OCI-LY3 (cell line): ENCODE data around the gene PRPSAP1.

Experiments
- H2AFZ ChIP-seq: fragments of 200-600, 300-600 bp; shearing (Covaris generic); 2 replicates; pipeline ENCODE4 v1.6.0; 2014; ENCODE audit warnings: antibody characterized with exemption, low read depth, low read length
- H3K27ac ChIP-seq: fragments of 200-600, 300-600 bp; sonication (generic); 2 replicates; pipeline ENCODE4 v1.5.1; 2014; ENCODE audit warnings: mild to moderate bottlenecking, low read length, moderate library complexity, mixed read lengths
- H3K27me3 ChIP-seq: fragments of 200-600, 300-600 bp; sonication (generic); 2 replicates; pipeline ENCODE4 v1.6.1; 2014; ENCODE audit warnings: low read depth, low read length, mixed read lengths
- H3K36me3 ChIP-seq: fragments of 200-600, 300-600 bp; sonication (generic); replicated peaks from 2 replicates; pipeline ENCODE3; 2014; ENCODE audit warnings: low read depth, low read length, mixed read lengths
- H3K4me1 ChIP-seq: fragments of 300-600, 200-600 bp; sonication (generic); 2 replicates; pipeline ENCODE4 v1.6.1; 2014; ENCODE audit warnings: low read length, mixed read lengths
- H3K4me2 ChIP-seq: fragments of 200-600, 300-600 bp; sonication (generic); 2 replicates; pipeline ENCODE4 v1.6.1; 2014; ENCODE audit warnings: low read length, mixed read lengths
- H3K4me3 ChIP-seq: fragments of 300-600, 200-600 bp; sonication (generic); 2 replicates; pipeline ENCODE4 v1.5.1; 2014; ENCODE audit warnings: antibody characterized with exemption, mild to moderate bottlenecking, low read length, moderate library complexity
- H3K79me2 ChIP-seq: fragments of 300-600, 200-600 bp; shearing (Covaris generic); 2 replicates; pipeline ENCODE4 v1.6.1; 2014; ENCODE audit warnings: mild to moderate bottlenecking, low read length, mixed read lengths
- H3K9ac ChIP-seq: fragments of 300-600, 200-600 bp; shearing (Covaris generic); 2 replicates; pipeline ENCODE4 v1.6.0; 2014; ENCODE audit warnings: mild to moderate bottlenecking, low read length, moderate library complexity
- H3K9me3 ChIP-seq: fragments of 200-600, 300-600 bp; shearing (Covaris generic); 2 replicates; pipeline ENCODE4 v1.6.1; 2014; ENCODE audit warnings: low read length, mixed read lengths; ENCODE audit not compliant: insufficient read depth
- H4K20me1 ChIP-seq: fragments of 200-600, 300-600 bp; sonication (generic); 2 replicates; pipeline ENCODE4 v1.6.1; 2016; ENCODE audit warnings: low read length, mixed read lengths; ENCODE audit not compliant: insufficient read depth
- EZH2phosphoT487 ChIP-seq: fragments of 200-600 bp; shearing (Covaris generic); IDR thresholded peaks from 2 replicates; pipeline ENCODE4 v1.6.1; 2018; ENCODE audit warnings: antibody characterized with exemption, mixed run types, low read depth
- TF ChIP-seq, protein P1 (sequence below): fragments of 200-600, 300-600 bp; sonication (generic); IDR thresholded peaks from 2 replicates; pipeline ENCODE4 v1.5.1; 2014; ENCODE audit warnings: antibody characterized with exemption, low read length, low read depth

The PRPSAP1 gene

DNA sequence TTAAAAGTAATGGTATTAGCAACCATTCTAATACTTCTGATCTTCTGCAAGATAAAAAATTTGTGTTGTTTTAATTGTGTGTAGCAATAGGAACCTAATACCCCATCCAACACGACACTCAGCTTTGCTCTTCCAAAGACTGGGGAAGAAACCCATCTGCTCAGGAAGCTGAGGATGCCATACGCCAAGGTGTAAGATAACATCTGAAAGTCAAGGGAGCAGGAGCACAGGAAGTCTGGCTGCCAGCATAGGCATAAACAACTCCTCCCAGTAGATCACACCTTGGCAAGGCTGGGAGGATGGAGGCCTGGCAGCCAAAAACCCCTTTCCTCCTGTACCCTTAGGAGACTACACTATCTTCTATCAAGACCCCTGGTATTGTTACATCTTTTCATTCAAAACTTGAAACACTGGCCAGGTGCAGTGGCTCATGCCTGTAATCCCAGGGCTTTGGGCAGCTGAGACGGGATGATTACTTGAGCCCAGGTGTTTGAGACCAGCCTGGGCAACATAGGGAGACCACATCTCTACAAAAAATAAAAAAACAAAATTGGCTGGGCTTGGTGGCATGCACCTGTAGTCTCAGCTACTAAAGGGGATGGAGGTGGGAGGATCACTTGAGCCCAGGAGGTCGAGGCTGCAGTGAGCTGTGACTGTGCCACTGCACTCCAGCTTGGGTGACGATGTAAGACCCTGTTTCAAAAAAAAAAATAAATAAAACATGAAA is 25.0 kb upstream of the PRPSAP1 start:
- no peak overlapping the region for H2AFZ ChIP-seq
- H3K9me3 ChIP-seq = no peaks in the 10 kb centered on the region
- TF ChIP-seq, protein P1, sequence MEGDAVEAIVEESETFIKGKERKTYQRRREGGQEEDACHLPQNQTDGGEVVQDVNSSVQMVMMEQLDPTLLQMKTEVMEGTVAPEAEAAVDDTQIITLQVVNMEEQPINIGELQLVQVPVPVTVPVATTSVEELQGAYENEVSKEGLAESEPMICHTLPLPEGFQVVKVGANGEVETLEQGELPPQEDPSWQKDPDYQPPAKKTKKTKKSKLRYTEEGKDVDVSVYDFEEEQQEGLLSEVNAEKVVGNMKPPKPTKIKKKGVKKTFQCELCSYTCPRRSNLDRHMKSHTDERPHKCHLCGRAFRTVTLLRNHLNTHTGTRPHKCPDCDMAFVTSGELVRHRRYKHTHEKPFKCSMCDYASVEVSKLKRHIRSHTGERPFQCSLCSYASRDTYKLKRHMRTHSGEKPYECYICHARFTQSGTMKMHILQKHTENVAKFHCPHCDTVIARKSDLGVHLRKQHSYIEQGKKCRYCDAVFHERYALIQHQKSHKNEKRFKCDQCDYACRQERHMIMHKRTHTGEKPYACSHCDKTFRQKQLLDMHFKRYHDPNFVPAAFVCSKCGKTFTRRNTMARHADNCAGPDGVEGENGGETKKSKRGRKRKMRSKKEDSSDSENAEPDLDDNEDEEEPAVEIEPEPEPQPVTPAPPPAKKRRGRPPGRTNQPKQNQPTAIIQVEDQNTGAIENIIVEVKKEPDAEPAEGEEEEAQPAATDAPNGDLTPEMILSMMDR = no peak
- TF ChIP-seq EZH2phosphoT487 = no peak
- H3K27ac ChIP-seq = no peak overlapping the region
- H3K9ac ChIP-seq = no peak overlapping the region
- H3K79me2 ChIP-seq = no peaks in the 10 kb centered on the region
- no peaks in the 10 kb centered on the region for H3K4me1 ChIP-seq
- no peak overlapping the region for H3K4me2 ChIP-seq
- H4K20me1 ChIP-seq = no peaks in the 10 kb centered on the region
- no peaks in the 10 kb centered on the region for H3K27me3 ChIP-seq
- no peaks in the 10 kb centered on the region for H3K36me3 ChIP-seq
- H3K4me3 ChIP-seq = no peak overlapping the region

- no peaks in the 10 kb centered on the region for H3K79me2 ChIP-seq
- no peak overlapping the region for H3K4me2 ChIP-seq
- no peaks in the 10 kb centered on the region for H3K27me3 ChIP-seq
- H3K27ac ChIP-seq = no peak overlapping the region
- peaks cover 6% of the 10 kb centered on the region for H3K4me1 ChIP-seq
- no peak overlapping the region for H3K9ac ChIP-seq
- H4K20me1 ChIP-seq = no peaks in the 10 kb centered on the region
- no peak overlapping the region for H3K4me3 ChIP-seq
- TF ChIP-seq, protein P1 = no peak
- TF ChIP-seq EZH2phosphoT487 = no peak
- H2AFZ ChIP-seq = no peak overlapping the region
- no peaks in the 10 kb centered on the region for H3K9me3 ChIP-seq
- no peaks in the 10 kb centered on the region for H3K36me3 ChIP-seq
Observed at GRCh38 chr17:76376318-76377133, 22.8 kb upstream of the PRPSAP1 start.

GRCh38 chr17:76371656-76372628 is 18.2 kb upstream of the PRPSAP1 start:
- H3K4me2 ChIP-seq = no peak overlapping the region
- H3K9me3 ChIP-seq = no peaks in the 10 kb centered on the region
- no peak overlapping the region for H3K27ac ChIP-seq
- no peaks in the 10 kb centered on the region for H4K20me1 ChIP-seq
- H2AFZ ChIP-seq = no peak overlapping the region
- H3K79me2 ChIP-seq = no peaks in the 10 kb centered on the region
- H3K36me3 ChIP-seq = no peaks in the 10 kb centered on the region
- H3K27me3 ChIP-seq = no peaks in the 10 kb centered on the region
- no peak overlapping the region for H3K9ac ChIP-seq
- no peak overlapping the region for H3K4me3 ChIP-seq
- TF ChIP-seq, protein P1 = no peak
- TF ChIP-seq EZH2phosphoT487 = no peak
- H3K4me1 ChIP-seq = peaks cover 8% of the 10 kb centered on the region
